GM12892 (cell line): ENCODE results near the gene CACNA1G.

ENCODE experiments used
- POLR2A ChIP-seq: IDR thresholded peaks from 2 replicates; pipeline ENCODE4 v1.6.1; 2011; ENCODE audit warnings: low read depth, low read length, control low read depth
- POLR2AphosphoS5 ChIP-seq: IDR thresholded peaks from 2 replicates; pipeline ENCODE4 v1.6.1; 2011; ENCODE audit warnings: low read depth, low read length, control low read depth

DNA sequence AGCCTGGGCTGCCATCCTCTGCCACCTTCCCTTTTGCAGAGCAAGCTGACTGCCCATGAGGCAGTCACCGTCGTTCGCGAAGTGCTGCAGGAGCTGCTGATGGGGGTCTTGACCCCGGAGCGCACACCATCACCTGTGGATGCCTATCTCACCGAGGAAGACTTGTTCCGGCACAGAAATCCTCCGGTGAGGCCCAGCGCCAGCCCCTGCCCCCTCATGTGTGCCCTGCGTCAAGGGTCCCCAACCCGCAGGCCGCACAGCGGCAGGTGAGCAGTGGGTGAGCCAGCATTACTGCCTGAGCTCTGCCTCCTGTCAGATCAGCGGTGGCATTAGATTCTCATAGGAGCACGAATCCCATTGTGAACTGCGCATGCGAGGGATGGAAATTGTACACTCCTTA, 35.7 kb upstream of the CACNA1G start:
- TF ChIP-seq POLR2A = no peak
- no peak for TF ChIP-seq POLR2AphosphoS5
